B cell (primary cell): Measurements from ENCODE around the gene FAM131C. TPM values are rescaled to one million over a fixed set of nuclear protein-coding genes. Genes with fewer than 3 reads are reported as not detected.
"Not testable (repeated sequence)": the region's sequence is repeated elsewhere in the genome, so short reads cannot be mapped to it uniquely, and the experiment has no call there.

Experiments
- ATAC-seq: fragments of 200-7000 bp; cut with Tn5 transposase; one replicate; pipeline ENCODE4 v1.10.0; 2021; ENCODE audit warnings: low read depth, mild to moderate bottlenecking, moderate number of reproducible peaks, moderate library complexity
- CTCF ChIA-PET: fragments of 350-600 bp; sonication (Branson Sonifier 250); formaldehyde crosslinking; loops from one replicate; lab custom pipeline; 2021; ENCODE audit warnings: antibody characterized with exemption, inconsistent platforms; lab: Charles Lee
- POLR2A ChIA-PET: fragments of 350-600 bp; sonication (Branson Sonifier 250); formaldehyde crosslinking; loops from one replicate; lab custom pipeline; 2021; ENCODE audit warnings: antibody characterized with exemption; lab: Charles Lee
- DNase-seq: peaks from one replicate; pipeline ENCODE4 v3.0.0; 2013
- H2AFZ ChIP-seq: 2 replicates; pipeline ENCODE4 v1.6.1; 2012; ENCODE audit warnings: mild to moderate bottlenecking, low read depth, low read length; ENCODE audit not compliant: insufficient read depth, poor library complexity, severe bottlenecking
- H3K27ac ChIP-seq, 2 donors: 1 replicate in 1 of 2; 2 replicates in 1 of 2; pipeline ENCODE4 v1.5.1; 2012 to 2013; ENCODE audit warnings: low read length in 2 of 2, mild to moderate bottlenecking in 2 of 2, moderate library complexity in 1 of 2
- H3K27me3 ChIP-seq, 4 experiments: fragments of 200-600 bp in 1 of 4; sonication (generic) in 1 of 4; replicated peaks in 1 of 4; 1 replicate in 2 of 4; 2 replicates in 2 of 4; pipeline versions ENCODE4 v1.6.1 to v1.7.0; 2013 to 2016; ENCODE audit warnings: low read length in 3 of 4, mild to moderate bottlenecking in 2 of 4, mixed read lengths in 1 of 4, moderate library complexity in 1 of 4; ENCODE audit not compliant: insufficient read depth in 4 of 4, control insufficient read depth in 3 of 4; ENCODE audit errors: control extremely low read depth in 1 of 4
- H3K36me3 ChIP-seq, 2 experiments: replicated peaks in 1 of 2; 1 replicate in 1 of 2; 2 replicates in 1 of 2; pipeline versions ENCODE4 v1.6.1 to v1.7.1; 2013; ENCODE audit warnings: low read length in 1 of 2; ENCODE audit not compliant: insufficient read depth in 2 of 2, control insufficient read depth in 1 of 2; ENCODE audit errors: control extremely low read depth in 1 of 2, extremely low read depth in 1 of 2
- H3K4me1 ChIP-seq, 2 donors: fragments of 200-600 bp in 1 of 2; sonication (generic) in 1 of 2; 1 replicate in 1 of 2; 2 replicates in 1 of 2; pipeline versions ENCODE4 v1.5.1 to v1.6.1; 2013 to 2017; ENCODE audit warnings: low read length in 2 of 2; ENCODE audit not compliant: control insufficient read depth in 2 of 2, insufficient read depth in 2 of 2
- H3K4me2 ChIP-seq: replicated peaks from 2 replicates; pipeline ENCODE3; 2012; ENCODE audit warnings: mild to moderate bottlenecking, low read depth, low read length; ENCODE audit not compliant: poor library complexity, severe bottlenecking
- H3K4me3 ChIP-seq, 5 experiments: fragments of 200-600 bp in 1 of 5; sonication (generic) in 1 of 5; 1 replicate in 3 of 5; 2 replicates in 2 of 5; pipeline versions ENCODE4 v1.5.1 to v1.7.0; 2011 to 2016; ENCODE audit warnings: low read length in 4 of 5, mild to moderate bottlenecking in 4 of 5, low read depth in 2 of 5, control low read depth in 1 of 5, moderate library complexity in 1 of 5; ENCODE audit not compliant: insufficient read depth in 1 of 5; ENCODE audit errors: control extremely low read depth in 1 of 5, extremely low read depth in 1 of 5
- H3K79me2 ChIP-seq: fragments of 200-600 bp; sonication (generic); one replicate; pipeline ENCODE4 v1.6.0; 2016; ENCODE audit warnings: low read length; ENCODE audit not compliant: control insufficient read depth, insufficient read depth
- H3K9ac ChIP-seq: fragments of 200-600 bp; sonication (generic); 2 replicates; pipeline ENCODE4 v1.6.1; 2017; ENCODE audit warnings: mild to moderate bottlenecking, low read length, moderate library complexity
- H3K9me3 ChIP-seq, 3 donors: one replicate each; pipeline versions ENCODE4 v1.6.1 to v1.7.1; 2013; ENCODE audit warnings: low read length in 2 of 3; ENCODE audit not compliant: control insufficient read depth in 2 of 3, insufficient read depth in 1 of 3; ENCODE audit errors: control extremely low read depth in 1 of 3
- H4K20me1 ChIP-seq: 2 replicates; pipeline ENCODE4 v1.6.0; 2012; ENCODE audit warnings: mild to moderate bottlenecking, low read length; ENCODE audit not compliant: insufficient read depth, control insufficient read depth, poor library complexity, severe bottlenecking
- H3K27ac Mint-ChIP-seq: one replicate; pipeline ENCODE4 v1.8.0; 2021; ENCODE audit warnings: mixed read lengths
- H3K27me3 Mint-ChIP-seq: one replicate; pipeline ENCODE4 v1.8.0; 2021; ENCODE audit warnings: mixed read lengths
- H3K4me1 Mint-ChIP-seq: one replicate; pipeline ENCODE4 v1.8.0; 2021; ENCODE audit warnings: mixed read lengths
- H3K4me3 Mint-ChIP-seq: one replicate; pipeline ENCODE4 v1.8.0; 2021; ENCODE audit warnings: mixed read lengths
- H3K9me3 Mint-ChIP-seq: one replicate; pipeline ENCODE4 v1.8.0; 2022; ENCODE audit warnings: mixed read lengths; ENCODE audit not compliant: insufficient read depth
- EZH2 ChIP-seq: IDR thresholded peaks from 2 replicates; pipeline ENCODE4 v1.6.1; 2012; ENCODE audit warnings: borderline replicate concordance, low read depth, mild to moderate bottlenecking, moderate library complexity, low read length; ENCODE audit not compliant: insufficient read depth, poor library complexity, severe bottlenecking
- WGBS: methylation state at CpG from one replicate; pipeline ENCODE4 v1.1.5; 2013; ENCODE audit warnings: missing lambda C conversion rate; ENCODE audit not compliant: insufficient coverage; 5-methylcytosine and 5-hydroxymethylcytosine counted together
- intact Hi-C: fragments of 100-400 bp; cut with micrococcal nuclease; formaldehyde crosslinking; loops from one replicate; pipeline ENCODE4 v1.10.0; 2022
- polyA plus RNA-seq: library from polyadenylated mRNA; depleted of rRNA; stranded (reverse); fragments of >200 nt; gene quantifications from 2 replicates; pipeline ENCODE4 v1.2.3, GENCODE V29; 2012
- total RNA-seq, 2 donors: library from RNA; stranded (reverse); fragments of 120-200 nt in 1 of 2; gene quantifications; 1 replicate in 1 of 2; 2 replicates in 1 of 2; pipeline versions ENCODE4 v1.2.3 to v1.2.4, GENCODE V29; 2013 to 2022
- TF ChIP-seq, protein P1 (sequence below): fragments of 200-600 bp; IDR thresholded peaks from one replicate; pipeline ENCODE4 v1.8.0; 2022; ENCODE audit warnings: antibody characterized with exemption, mild to moderate bottlenecking

Gene FAM131C
- total and polyA plus RNA-seq, 2 donors (not counting 1 experiment from before 2014, with no cell fraction given), result 0.37 TPM; not detected in 1

DNA sequence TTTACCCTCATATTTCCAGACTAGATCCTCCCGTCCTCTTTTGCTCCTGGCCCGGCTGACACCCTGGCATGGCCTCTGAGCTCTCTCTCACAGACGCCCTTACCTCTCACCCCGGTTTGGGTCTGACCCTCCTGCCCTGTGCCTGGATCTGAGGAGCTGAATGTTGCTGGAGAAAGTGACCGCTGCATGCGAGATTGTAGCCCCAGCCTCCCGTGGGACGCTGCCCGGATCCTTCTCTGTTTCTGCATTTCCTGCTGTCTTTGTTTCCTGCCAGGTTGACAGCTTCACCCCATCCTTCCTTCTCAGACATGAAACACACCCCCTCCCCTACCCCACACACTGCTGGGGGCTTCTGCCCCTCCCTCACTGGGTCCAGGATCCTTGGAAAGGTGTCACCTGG lies 9.5 kb downstream of the FAM131C start:
- Histone ChIP-seq H3K27me3 (peaks cover 0 to 6% (median 0%) of the 10 kb centered on the region in 4 experiments), H2AFZ (no peak overlapping the region), H3K79me2 (no peaks in the 10 kb centered on the region), H3K27ac (no peak overlapping the region), H3K9ac (no peak overlapping the region), H4K20me1 (no peaks in the 10 kb centered on the region), H3K9me3 (no peaks in the 10 kb centered on the region), H3K4me2 (no peak overlapping the region), H3K36me3 (no peaks in the 10 kb centered on the region), H3K4me3 (no peak overlapping the region), H3K4me1 (no peaks in the 10 kb centered on the region)
- DNase-seq (no peak), ATAC-seq (no peak)
- Mint-ChIP-seq H3K27me3 (peaks cover 37% of the 10 kb centered on the region), H3K4me1 (no peaks in the 10 kb centered on the region), H3K27ac (no peak overlapping the region), H3K4me3 (no peak overlapping the region), H3K9me3 (no peaks in the 10 kb centered on the region)
- no peak for TF ChIP-seq EZH2
- TF ChIP-seq, protein P1, sequence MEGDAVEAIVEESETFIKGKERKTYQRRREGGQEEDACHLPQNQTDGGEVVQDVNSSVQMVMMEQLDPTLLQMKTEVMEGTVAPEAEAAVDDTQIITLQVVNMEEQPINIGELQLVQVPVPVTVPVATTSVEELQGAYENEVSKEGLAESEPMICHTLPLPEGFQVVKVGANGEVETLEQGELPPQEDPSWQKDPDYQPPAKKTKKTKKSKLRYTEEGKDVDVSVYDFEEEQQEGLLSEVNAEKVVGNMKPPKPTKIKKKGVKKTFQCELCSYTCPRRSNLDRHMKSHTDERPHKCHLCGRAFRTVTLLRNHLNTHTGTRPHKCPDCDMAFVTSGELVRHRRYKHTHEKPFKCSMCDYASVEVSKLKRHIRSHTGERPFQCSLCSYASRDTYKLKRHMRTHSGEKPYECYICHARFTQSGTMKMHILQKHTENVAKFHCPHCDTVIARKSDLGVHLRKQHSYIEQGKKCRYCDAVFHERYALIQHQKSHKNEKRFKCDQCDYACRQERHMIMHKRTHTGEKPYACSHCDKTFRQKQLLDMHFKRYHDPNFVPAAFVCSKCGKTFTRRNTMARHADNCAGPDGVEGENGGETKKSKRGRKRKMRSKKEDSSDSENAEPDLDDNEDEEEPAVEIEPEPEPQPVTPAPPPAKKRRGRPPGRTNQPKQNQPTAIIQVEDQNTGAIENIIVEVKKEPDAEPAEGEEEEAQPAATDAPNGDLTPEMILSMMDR, result no peak
- intact Hi-C loops, result no loop called here
- ChIA-PET CTCF (interaction anchor here (1.1 kb wide), 1 partner anchor 9 kb away, joined by 4 read pairs; the partner anchor contains the start of gene FAM131C), POLR2A (interaction anchor here (0.6 kb wide), 1 partner anchor 128 kb away, joined by 6 read pairs; no protein-coding TSS in a partner anchor)
- 44% methylated on average over 9 of the region's 9 CpGs for WGBS

DNA sequence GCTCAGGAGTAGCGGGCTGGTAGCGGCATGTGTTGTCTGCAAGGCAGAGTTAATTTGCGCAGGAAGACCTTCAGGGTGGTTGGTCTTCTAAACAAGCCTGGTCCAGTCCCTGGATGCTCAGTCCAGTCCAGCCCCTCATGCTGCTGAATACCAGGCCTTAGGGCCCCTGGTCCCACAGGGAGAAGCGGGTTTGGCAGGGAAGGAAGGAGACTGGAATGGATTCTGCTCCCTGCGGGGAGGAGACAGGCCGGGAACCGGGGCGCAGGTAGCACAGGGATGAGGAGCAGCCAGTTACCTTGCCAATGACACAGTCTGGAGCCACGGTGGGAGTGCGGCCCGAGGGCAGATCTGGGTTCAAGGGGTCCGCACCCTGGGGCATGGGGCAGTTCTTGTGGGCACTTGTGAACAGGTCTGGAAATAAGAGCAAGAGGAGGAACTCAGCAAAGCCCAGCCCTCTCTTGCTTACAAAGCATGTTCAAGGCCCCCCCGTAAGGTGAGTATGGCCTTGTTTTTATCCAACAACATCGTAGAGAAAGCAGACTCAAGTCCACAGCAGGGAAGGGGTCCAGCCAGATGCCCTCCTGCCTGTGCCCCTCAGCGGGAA lies 10.1 kb downstream of the FAM131C start:
- H3K27ac ChIP-seq, result no peak overlapping the region
- 95% methylated on average over 14 of the region's 15 CpGs for WGBS
- no peak overlapping the region for H3K4me3 ChIP-seq
- TF ChIP-seq EZH2, result no peak
- TF ChIP-seq, protein P1, result no peak
- Mint-ChIP-seq H3K9me3 (no peaks in the 10 kb centered on the region), H3K27ac (no peak overlapping the region), H3K27me3 (peaks cover 34% of the 10 kb centered on the region), H3K4me3 (no peak overlapping the region), H3K4me1 (no peaks in the 10 kb centered on the region)
- no peak for ATAC-seq
- H3K27me3 ChIP-seq, result peaks cover 0 to 6% (median 0%) of the 10 kb centered on the region in 4 experiments
- CTCF ChIA-PET, result no interaction called here
- no peaks in the 10 kb centered on the region for H3K4me1 ChIP-seq
- no peaks in the 10 kb centered on the region for H3K36me3 ChIP-seq
- intact Hi-C loops, result no loop called here
- no peak for DNase-seq
- H3K79me2 ChIP-seq, result no peaks in the 10 kb centered on the region
- H3K4me2 ChIP-seq, result no peak overlapping the region
- POLR2A ChIA-PET, result no interaction called here
- no peak overlapping the region for H3K9ac ChIP-seq
- H2AFZ ChIP-seq, result no peak overlapping the region
- no peaks in the 10 kb centered on the region for H4K20me1 ChIP-seq
- no peaks in the 10 kb centered on the region for H3K9me3 ChIP-seq

DNA sequence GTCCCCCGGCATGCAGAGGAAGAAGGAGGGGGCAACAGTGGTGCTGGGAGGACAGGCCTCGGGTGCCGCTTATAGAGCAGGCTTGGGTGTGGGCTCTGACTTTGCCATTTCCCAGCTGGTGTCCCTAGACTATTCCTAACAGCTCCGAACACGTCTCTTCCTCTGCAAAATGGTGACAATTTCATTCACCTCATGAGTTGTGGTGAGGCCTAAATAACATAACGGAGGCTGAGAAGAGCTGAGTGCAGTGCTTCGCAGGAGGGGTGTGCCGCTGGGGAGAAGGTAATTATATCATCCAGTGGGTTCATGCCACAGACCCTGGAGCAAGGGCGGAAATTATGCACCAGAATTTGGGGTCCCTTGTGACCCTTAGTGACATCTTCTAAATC lies 10.8 kb downstream of the FAM131C start:
- H3K9me3 ChIP-seq, H3K4me1 Mint-ChIP-seq, H3K4me2 ChIP-seq, intact Hi-C loops, ATAC-seq, POLR2A ChIA-PET, H2AFZ ChIP-seq, H3K36me3 ChIP-seq, H3K9me3 Mint-ChIP-seq, H3K27me3 ChIP-seq, H3K4me3 Mint-ChIP-seq, H4K20me1 ChIP-seq, DNase-seq, H3K27ac ChIP-seq, CTCF ChIA-PET, H3K79me2 ChIP-seq, H3K27ac Mint-ChIP-seq, H3K4me3 ChIP-seq, H3K4me1 ChIP-seq, H3K9ac ChIP-seq: not testable (repeated sequence)
- 92% methylated on average over 6 of the region's 9 CpGs for WGBS
- peaks cover 33% of the 10 kb centered on the region for H3K27me3 Mint-ChIP-seq
